Mucosa of stomach (tissue), 1 donor: ENCODE results near the gene PLD2.

Source experiments
- H3K27me3 ChIP-seq: one replicate; pipeline ENCODE4 v1.7.0; 2013; ENCODE audit warnings: mild to moderate bottlenecking, low read length; ENCODE audit not compliant: control insufficient read depth, insufficient read depth
- H3K36me3 ChIP-seq: one replicate; pipeline ENCODE4 v1.7.0; 2013; ENCODE audit warnings: low read length; ENCODE audit not compliant: control insufficient read depth, insufficient read depth
- H3K4me1 ChIP-seq: one replicate; pipeline ENCODE4 v1.7.0; 2013; ENCODE audit warnings: mild to moderate bottlenecking, low read length; ENCODE audit not compliant: control insufficient read depth, insufficient read depth
- H3K4me3 ChIP-seq: one replicate; pipeline ENCODE4 v1.7.0; 2013; ENCODE audit warnings: low read length
- H3K9ac ChIP-seq: one replicate; pipeline ENCODE4 v1.7.0; 2013; ENCODE audit warnings: mild to moderate bottlenecking, low read length, moderate library complexity
- H3K9me3 ChIP-seq: one replicate; pipeline ENCODE4 v1.7.0; 2013; ENCODE audit warnings: mild to moderate bottlenecking, low read length, moderate library complexity; ENCODE audit not compliant: control insufficient read depth
- donor health status: Pancreatic carcinoma.

Gene PLD2

DNA sequence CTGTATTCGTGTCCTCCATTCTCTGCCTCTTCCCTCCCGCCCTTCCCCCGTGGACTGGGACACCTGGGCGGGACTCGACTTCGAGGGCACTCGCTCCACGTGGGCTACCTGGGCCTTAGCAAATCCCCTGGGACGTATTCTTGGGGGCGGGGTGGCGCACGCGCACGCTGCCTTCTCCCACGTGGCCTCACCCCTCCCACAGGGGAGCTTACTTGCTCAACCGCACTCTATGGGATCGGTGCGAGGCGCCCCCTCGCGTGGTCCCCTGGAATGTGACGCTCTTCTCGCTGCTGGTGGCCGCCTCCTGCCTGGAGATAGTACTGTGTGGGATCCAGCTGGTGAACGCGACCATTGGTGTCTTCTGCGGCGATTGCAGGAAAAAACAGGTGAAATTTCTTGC lies 24.3 kb upstream of the PLD2 start:
- H3K9ac ChIP-seq, result no peak overlapping the region
- H3K9me3 ChIP-seq, result no peaks in the 10 kb centered on the region
- H3K27me3 ChIP-seq, result no peaks in the 10 kb centered on the region
- H3K4me1 ChIP-seq, result peaks cover 22% of the 10 kb centered on the region
- no peaks in the 10 kb centered on the region for H3K36me3 ChIP-seq
- no peak overlapping the region for H3K4me3 ChIP-seq

DNA sequence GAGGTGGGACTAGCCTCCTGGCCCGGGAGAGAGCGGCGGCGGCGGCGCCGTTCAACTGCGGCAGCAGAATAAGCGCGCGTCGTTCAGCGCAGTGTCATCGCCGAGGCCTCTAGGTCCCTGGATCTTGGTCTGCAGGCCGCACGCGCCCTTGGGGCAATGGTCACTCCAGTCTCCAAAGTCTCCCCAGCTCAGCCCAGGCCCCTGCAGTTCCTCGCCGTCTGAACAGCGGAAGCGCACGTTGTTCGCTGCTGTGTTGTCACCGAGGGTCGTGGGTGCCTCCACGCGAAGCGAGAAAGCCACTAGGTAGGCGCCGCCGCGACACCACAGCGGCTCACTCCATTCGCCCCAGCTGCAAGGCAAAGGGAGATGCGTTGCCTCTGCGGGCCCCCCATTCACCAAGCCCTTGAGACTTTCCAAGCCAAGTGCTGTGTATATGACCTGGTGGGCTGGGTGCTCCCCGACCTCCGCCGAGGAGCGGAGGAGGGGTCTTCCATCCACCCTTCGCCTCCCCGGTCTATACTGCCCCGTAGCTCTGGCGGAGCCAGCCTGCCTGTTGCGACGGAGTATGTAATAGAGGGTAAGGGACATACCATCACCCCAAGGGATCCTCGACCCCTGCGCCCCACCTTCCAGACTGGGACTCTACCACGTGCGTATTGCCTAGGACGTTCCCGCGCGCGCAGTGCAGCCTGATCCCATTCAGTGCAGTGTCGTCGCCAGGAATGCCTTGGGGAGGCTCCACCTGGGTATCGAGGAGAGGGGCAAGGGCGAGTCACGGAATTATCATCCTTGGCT lies 21.4 kb upstream of the PLD2 start:
- Histone ChIP-seq H3K4me1 (peaks cover 41% of the 10 kb centered on the region), H3K27me3 (no peaks in the 10 kb centered on the region), H3K4me3 (no peak overlapping the region), H3K9ac (no peak overlapping the region), H3K36me3 (no peaks in the 10 kb centered on the region), H3K9me3 (no peaks in the 10 kb centered on the region)

DNA sequence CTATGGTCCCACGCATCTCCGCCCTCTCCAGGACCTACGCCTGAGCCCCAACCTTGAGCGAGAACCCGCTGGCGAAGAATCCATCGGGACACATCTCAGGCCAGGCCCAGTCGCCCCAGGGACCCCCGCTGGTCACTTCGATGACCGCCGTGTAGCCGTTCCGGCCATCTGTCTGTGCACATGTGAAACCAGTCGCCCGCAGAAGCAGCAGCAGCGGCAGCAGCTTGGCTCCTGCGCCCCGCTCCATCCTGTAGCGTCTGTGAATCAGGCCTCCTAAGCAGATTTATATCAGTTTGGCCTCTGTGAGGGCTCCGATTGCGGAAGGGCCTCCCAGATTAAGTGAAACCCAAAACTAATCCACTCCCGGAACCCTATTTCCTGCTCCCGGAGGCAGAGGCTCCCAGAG lies 20.8 kb upstream of the PLD2 start, which contains the start of gene VMO1:
Gene VMO1 (minus strand): TSS at position 259 of the 406 bp plus-strand sequence. CDS start 12 bp downstream, at position 247.
- no peak within 1 kb of the TSS for H3K4me3 ChIP-seq
- peak within 1 kb of the TSS; percentile 2 for H3K9ac ChIP-seq
- H3K9me3 ChIP-seq, result no peaks in the 10 kb centered on the region
- peaks cover 43% of the 10 kb centered on the region for H3K4me1 ChIP-seq
- no peaks in the 10 kb centered on the region for H3K27me3 ChIP-seq
- H3K36me3 ChIP-seq, result no peaks in the 10 kb centered on the region

DNA sequence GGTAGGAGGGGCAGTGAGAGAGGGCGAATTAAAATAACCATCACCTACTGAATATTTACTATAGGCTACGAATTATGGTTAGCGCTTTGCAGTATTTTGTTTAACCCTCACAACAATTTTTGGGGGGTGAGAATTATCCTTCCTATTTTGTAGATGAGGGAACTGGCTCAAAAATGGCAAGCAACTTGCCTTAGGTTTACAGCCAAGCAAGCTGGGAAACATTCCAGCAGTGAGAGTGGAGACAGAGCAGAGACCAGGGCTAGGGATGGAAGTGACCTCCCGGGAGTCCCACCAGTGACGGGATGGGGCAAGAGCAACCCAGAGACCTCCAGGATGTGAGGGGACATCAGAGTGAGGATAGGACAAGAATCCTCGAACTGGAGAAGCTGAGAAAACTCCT lies 20.4 kb upstream of the PLD2 start:
- no peaks in the 10 kb centered on the region for H3K27me3 ChIP-seq
- H3K4me1 ChIP-seq, result peaks cover 43% of the 10 kb centered on the region
- no peaks in the 10 kb centered on the region for H3K36me3 ChIP-seq
- H3K9ac ChIP-seq, result peak overlapping the region; percentile 2
- no peak overlapping the region for H3K4me3 ChIP-seq
- H3K9me3 ChIP-seq, result no peaks in the 10 kb centered on the region

DNA sequence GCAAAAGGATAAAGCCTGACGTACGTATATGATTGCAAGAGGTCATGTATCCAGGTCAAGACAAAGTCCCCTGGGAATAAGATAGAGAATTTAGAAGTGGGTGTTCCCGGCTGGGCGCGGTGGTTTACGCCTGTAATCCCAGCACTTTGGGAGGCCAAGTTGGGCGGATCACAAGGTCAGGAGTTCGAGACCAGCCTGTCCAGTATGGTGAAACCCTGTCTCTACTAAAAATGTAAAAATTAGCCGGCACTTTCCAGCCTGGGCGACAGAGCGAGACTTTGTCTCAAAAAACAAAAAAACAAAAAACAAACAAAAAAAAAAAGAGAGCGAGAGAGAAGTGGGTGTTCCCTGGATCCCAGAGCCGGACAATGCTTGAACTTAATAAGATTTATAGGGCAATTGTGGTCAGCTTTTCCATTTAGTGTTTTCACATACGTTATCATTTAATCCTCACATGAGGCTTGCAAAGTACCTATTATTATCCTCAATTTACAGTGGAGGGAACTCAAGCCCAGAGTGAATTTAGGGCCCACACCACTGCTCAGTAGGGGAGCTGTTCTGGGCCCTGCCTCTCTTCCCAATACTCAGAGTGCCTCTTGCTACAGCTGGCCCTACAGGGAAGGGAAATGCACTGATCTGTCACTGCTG lies 18.7 kb upstream of the PLD2 start:
- H3K4me3 ChIP-seq, result no peak overlapping the region
- H3K4me1 ChIP-seq, result peaks cover 43% of the 10 kb centered on the region
- H3K9ac ChIP-seq, result no peak overlapping the region

DNA sequence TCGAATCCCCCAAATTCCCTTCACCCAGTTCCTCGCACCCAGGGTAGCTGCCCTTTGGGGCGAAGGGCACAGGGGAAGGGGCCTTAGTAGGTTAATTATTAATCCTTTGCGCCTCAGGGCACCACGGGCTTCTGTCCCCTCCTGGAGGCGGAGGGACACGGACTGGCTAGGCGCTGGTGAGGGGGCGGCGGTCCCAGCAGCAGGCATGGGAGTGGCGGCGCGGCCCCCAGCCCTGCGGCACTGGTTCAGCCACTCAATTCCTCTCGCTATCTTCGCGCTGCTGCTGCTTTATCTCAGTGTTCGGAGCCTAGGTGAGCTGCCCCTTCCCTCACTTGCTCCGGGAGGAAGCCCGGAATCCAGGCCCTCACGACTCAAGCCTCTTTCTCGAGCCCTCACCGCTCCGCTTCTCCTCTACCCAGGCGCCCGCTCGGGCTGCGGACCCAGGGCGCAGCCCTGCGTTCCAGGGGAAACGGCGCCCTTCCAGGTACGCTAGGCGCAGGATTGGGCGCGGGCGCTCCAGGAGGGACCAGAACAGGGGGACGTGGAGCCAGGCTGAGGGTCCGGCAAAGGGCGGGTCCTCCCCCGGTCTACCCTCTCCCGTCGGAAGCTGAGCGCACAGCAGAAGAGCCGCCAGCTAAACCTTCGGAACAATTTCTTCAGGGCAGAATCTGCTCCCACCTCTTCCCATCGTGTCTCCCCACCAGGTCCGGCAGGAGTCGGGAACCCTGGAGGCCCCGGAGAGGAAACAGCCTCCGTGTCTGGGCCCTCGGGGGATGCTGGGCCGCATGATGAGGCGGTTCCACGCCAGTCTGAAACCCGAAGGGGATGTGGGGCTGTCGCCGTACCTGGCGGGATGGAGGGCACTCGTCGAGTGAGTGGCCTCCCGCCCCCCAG lies 17.9 kb upstream of the PLD2 start, which contains the start of gene GLTPD2:
Gene GLTPD2 (plus strand): TSS at position 158 of the 894 bp plus-strand sequence. CDS start 48 bp downstream, at position 206.
- Histone ChIP-seq H3K27me3 (no peaks in the 10 kb centered on the region), H3K4me1 (peaks cover 43% of the 10 kb centered on the region), H3K9ac (peak within 1 kb of the TSS; percentile 84), H3K36me3 (no peaks in the 10 kb centered on the region), H3K9me3 (no peaks in the 10 kb centered on the region), H3K4me3 (peak within 1 kb of the TSS; percentile 77)

More for the DNA sequence above, 18.7 kb upstream of the PLD2 start:
- no peaks in the 10 kb centered on the region for H3K36me3 ChIP-seq
- H3K9me3 ChIP-seq, result no peaks in the 10 kb centered on the region
- no peaks in the 10 kb centered on the region for H3K27me3 ChIP-seq

DNA sequence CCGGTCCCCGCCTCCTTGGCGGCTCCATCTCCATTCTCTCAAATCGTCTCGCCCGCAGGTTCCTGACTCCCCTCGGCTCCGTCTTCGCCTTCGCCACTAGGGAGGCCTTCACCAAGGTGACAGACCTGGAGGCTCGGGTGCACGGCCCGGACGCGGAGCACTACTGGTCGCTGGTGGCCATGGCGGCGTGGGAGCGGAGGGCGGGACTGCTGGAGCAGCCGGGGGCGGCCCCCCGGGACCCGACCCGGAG lies 17.3 kb upstream of the PLD2 start:
- no peaks in the 10 kb centered on the region for H3K9me3 ChIP-seq
- no peaks in the 10 kb centered on the region for H3K36me3 ChIP-seq
- H3K27me3 ChIP-seq, result no peaks in the 10 kb centered on the region
- peak overlapping the region; percentile 84 for H3K9ac ChIP-seq
- peaks cover 43% of the 10 kb centered on the region for H3K4me1 ChIP-seq
- peak overlapping the region; percentile 77 for H3K4me3 ChIP-seq

DNA sequence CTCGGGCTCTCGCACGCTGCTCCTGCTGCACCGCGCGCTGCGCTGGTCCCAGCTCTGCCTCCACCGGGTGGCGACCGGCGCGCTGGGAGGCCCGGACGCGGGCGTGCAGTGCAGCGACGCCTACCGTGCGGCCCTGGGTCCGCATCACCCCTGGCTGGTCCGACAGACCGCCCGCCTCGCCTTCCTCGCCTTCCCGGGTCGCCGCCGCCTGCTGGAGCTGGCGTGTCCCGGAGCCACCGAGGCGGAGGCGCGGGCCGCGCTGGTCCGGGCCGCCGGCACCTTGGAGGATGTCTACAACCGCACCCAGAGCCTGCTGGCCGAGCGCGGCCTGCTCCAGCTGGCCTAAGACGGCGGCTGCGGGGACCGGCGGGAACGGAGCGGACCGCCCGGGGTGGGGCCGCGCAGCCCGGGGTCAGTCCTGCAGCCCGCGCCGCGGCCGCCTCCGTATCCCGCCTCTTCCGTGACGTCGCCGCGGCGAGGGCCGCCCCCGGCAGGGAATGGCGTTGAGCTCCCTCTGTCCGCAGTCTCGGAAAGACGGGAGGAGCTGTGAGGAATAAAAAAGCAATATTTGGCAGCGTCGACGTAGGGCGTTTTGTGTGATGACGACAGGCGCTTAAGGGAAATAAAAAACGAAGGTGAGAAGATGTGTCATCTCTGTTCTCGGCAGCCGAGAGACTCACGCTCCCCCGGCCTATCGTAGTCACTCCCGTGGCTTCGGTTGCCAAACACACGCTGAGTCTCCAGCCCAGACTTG lies 16.8 kb upstream of the PLD2 start:
- Histone ChIP-seq H3K4me1 (peaks cover 43% of the 10 kb centered on the region), H3K9ac (peak overlapping the region; percentile 84), H3K36me3 (no peaks in the 10 kb centered on the region), H3K4me3 (peak overlapping the region; percentile 77), H3K9me3 (no peaks in the 10 kb centered on the region), H3K27me3 (no peaks in the 10 kb centered on the region)

DNA sequence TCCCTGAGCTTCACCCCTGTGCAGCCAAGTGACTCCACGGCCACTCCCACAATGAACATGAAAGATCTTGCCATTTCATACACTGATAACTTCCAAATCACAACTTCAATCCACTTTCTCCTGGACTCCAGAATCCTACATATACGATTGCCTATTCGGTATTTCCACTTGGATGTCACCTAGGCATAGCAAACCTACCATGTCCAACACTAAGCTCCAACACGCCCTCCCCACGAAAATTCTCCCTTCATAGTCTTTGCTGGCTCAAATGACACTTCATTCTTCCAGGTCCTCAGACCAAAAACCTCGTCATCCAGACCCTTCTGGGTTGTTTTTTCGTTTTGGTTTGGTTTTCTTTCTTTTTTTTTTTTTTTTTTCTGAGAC lies 16.3 kb upstream of the PLD2 start:
- Histone ChIP-seq H3K9ac (peak overlapping the region; percentile 84), H3K27me3 (no peaks in the 10 kb centered on the region), H3K9me3 (no peaks in the 10 kb centered on the region), H3K4me3 (peak overlapping the region; percentile 33), H3K4me1 (peaks cover 40% of the 10 kb centered on the region), H3K36me3 (no peaks in the 10 kb centered on the region)

DNA sequence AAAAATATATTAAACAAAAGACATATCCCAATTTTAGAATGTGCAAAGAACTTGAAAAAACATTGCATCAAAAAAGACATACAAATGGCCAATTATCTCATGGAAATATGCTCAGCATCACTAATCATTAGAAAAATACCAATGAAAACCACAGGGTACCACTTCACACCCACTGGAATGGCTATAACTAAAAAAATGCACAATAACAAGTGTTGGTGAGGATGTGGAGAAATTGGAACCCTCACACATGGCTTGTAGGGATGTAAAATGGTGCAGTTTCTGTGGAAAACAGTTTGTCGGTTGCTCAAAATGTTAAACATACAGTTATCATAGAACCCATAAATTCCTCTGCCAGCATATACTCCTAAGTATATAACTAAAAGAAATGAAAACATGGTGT lies 11.8 kb upstream of the PLD2 start:
- H3K4me3 ChIP-seq, result no peak overlapping the region
- H3K4me1 ChIP-seq, result peaks cover 11% of the 10 kb centered on the region

DNA sequence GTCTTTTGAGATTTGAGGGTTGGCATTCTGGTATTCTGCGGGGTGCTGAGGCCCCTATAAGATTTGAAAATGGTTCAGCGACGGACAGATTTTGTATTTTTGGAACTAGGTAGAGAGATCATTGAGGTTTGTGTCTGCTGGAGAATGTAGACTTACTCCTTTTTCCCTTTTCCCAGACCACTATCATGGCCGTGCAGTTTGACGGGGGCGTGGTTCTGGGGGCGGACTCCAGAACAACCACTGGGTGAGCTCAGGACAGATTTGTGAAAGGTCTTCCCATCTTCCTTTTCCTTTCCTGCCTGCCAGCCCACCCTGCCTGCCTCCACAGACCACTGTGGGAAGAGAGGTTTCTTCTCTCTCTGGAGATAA lies 10.4 kb upstream of the PLD2 start:
- Histone ChIP-seq H3K36me3 (no peaks in the 10 kb centered on the region), H3K27me3 (no peaks in the 10 kb centered on the region), H3K9ac (peak overlapping the region; percentile 79), H3K4me1 (peaks cover 8% of the 10 kb centered on the region), H3K4me3 (peak overlapping the region; percentile 88), H3K9me3 (no peaks in the 10 kb centered on the region)

More for the DNA sequence above, 11.8 kb upstream of the PLD2 start:
- no peak overlapping the region for H3K9ac ChIP-seq
- no peaks in the 10 kb centered on the region for H3K27me3 ChIP-seq
- no peaks in the 10 kb centered on the region for H3K36me3 ChIP-seq
- no peaks in the 10 kb centered on the region for H3K9me3 ChIP-seq
